ENCODE data around the gene PRSS1.

GRCh38 chr7:142772051-142772450 is 22.8 kb downstream of the PRSS1 start:
- TF ChIP-seq, protein P1, sequence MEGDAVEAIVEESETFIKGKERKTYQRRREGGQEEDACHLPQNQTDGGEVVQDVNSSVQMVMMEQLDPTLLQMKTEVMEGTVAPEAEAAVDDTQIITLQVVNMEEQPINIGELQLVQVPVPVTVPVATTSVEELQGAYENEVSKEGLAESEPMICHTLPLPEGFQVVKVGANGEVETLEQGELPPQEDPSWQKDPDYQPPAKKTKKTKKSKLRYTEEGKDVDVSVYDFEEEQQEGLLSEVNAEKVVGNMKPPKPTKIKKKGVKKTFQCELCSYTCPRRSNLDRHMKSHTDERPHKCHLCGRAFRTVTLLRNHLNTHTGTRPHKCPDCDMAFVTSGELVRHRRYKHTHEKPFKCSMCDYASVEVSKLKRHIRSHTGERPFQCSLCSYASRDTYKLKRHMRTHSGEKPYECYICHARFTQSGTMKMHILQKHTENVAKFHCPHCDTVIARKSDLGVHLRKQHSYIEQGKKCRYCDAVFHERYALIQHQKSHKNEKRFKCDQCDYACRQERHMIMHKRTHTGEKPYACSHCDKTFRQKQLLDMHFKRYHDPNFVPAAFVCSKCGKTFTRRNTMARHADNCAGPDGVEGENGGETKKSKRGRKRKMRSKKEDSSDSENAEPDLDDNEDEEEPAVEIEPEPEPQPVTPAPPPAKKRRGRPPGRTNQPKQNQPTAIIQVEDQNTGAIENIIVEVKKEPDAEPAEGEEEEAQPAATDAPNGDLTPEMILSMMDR (IDR thresholded peaks at IDR 0.05), result no peak
- TF ChIP-seq POLR2A (IDR thresholded peaks at IDR 0.05) (no peak), EP300 (IDR thresholded peaks at IDR 0.05) (no peak)

All from tibial nerve (tissue), 4 donors.